ENCODE results near the gene NCL. TPM values are rescaled to one million over a fixed set of nuclear protein-coding genes. Genes with fewer than 3 reads are reported as not detected.

The NCL gene
- total RNA-seq, 1 donor from 2014 or later: 346 TPM

DNA sequence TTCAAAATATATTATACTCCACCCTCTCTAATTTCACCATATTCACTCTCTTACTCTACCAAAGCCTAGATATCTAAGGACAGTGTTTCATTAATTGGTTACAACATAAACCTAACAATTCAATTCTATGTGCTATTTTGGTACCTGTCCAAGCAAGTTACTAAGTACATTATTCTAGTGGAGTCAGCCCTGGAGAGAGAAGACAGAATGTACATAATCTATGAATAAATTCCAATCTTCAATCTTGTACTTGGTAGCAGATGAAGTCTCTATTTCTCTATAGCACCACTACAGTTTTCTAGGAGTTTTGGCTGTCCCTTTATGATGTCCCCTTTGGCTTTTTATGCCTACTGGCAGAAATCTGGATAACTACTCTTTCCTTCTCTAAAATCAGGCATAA, 38.3 kb upstream of the NCL start:
- Mint-ChIP-seq H3K4me1 (ENCODE audit: unreplicated experiment) (peaks cover 2% of the 10 kb centered on the region), H3K9me3 (ENCODE audit: unreplicated experiment) (no peaks in the 10 kb centered on the region), H3K4me3 (ENCODE audit: unreplicated experiment) (no peak overlapping the region), H3K27me3 (ENCODE audit: unreplicated experiment) (no peaks in the 10 kb centered on the region), H3K27ac (ENCODE audit: unreplicated experiment) (no peak overlapping the region), H3K36me3 (ENCODE audit: low read depth, unreplicated experiment) (no peaks in the 10 kb centered on the region)
- DNase-seq (ENCODE audit: low spot score): no peak
- TF ChIP-seq, protein P1, sequence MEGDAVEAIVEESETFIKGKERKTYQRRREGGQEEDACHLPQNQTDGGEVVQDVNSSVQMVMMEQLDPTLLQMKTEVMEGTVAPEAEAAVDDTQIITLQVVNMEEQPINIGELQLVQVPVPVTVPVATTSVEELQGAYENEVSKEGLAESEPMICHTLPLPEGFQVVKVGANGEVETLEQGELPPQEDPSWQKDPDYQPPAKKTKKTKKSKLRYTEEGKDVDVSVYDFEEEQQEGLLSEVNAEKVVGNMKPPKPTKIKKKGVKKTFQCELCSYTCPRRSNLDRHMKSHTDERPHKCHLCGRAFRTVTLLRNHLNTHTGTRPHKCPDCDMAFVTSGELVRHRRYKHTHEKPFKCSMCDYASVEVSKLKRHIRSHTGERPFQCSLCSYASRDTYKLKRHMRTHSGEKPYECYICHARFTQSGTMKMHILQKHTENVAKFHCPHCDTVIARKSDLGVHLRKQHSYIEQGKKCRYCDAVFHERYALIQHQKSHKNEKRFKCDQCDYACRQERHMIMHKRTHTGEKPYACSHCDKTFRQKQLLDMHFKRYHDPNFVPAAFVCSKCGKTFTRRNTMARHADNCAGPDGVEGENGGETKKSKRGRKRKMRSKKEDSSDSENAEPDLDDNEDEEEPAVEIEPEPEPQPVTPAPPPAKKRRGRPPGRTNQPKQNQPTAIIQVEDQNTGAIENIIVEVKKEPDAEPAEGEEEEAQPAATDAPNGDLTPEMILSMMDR (IDR thresholded peaks at IDR 0.05; ENCODE audit: unreplicated experiment): no peak

DNA sequence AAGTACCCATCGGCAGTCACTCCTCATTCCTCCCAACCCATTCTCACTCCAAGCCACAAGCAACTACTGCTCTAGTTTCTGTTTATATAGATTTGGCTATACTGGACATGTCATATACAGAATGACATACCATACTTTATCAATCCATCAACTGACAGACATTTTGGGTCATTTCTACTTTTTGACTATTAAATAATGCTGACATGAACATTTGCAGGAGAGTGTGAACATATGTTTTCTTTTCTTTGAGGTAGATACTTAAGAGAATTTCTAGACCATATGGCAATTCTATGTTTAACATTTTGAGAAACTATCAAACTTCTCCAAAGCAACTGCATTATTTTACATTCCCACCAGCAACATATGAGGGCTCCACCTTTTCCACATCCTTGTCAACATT, 33.4 kb upstream of the NCL start:
- Mint-ChIP-seq H3K4me3 (ENCODE audit: unreplicated experiment) (no peak overlapping the region), H3K4me1 (ENCODE audit: unreplicated experiment) (no peaks in the 10 kb centered on the region)

DNA sequence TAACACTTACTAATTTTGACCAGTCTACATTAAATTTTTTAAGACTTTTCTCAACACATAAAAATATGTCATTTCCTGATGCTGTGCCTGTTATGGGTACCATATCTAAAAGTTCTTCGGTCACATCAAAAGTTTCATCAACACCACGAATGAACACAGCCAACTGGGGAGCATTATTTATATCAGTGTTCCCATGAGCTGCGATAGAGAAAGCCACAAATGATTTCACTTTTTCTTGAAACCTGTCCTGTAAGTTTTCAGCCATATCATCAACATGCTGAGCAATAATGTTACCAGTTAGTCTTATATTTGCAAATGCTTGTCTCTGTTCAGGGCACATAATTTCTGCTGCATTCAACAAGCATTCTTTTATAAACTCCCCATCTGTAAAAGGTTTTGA, 30.4 kb upstream of the NCL start:
- Mint-ChIP-seq H3K27ac (ENCODE audit: unreplicated experiment) (no peak overlapping the region), H3K27me3 (ENCODE audit: unreplicated experiment) (no peaks in the 10 kb centered on the region), H3K4me1 (ENCODE audit: unreplicated experiment) (no peaks in the 10 kb centered on the region), H3K9me3 (ENCODE audit: unreplicated experiment) (no peaks in the 10 kb centered on the region), H3K4me3 (ENCODE audit: unreplicated experiment) (no peak overlapping the region), H3K36me3 (ENCODE audit: low read depth, unreplicated experiment) (no peaks in the 10 kb centered on the region)
- DNase-seq (ENCODE audit: low spot score): no peak
- TF ChIP-seq, protein P1 (IDR thresholded peaks at IDR 0.05; ENCODE audit: unreplicated experiment): no peak

More for the DNA sequence above, 33.4 kb upstream of the NCL start:
- Mint-ChIP-seq H3K27ac (ENCODE audit: unreplicated experiment) (no peak overlapping the region), H3K36me3 (ENCODE audit: low read depth, unreplicated experiment) (no peaks in the 10 kb centered on the region), H3K27me3 (ENCODE audit: unreplicated experiment) (no peaks in the 10 kb centered on the region), H3K9me3 (ENCODE audit: unreplicated experiment) (no peaks in the 10 kb centered on the region)
- TF ChIP-seq, protein P1 (IDR thresholded peaks at IDR 0.05; ENCODE audit: unreplicated experiment): no peak
- no peak for DNase-seq (ENCODE audit: low spot score)

DNA sequence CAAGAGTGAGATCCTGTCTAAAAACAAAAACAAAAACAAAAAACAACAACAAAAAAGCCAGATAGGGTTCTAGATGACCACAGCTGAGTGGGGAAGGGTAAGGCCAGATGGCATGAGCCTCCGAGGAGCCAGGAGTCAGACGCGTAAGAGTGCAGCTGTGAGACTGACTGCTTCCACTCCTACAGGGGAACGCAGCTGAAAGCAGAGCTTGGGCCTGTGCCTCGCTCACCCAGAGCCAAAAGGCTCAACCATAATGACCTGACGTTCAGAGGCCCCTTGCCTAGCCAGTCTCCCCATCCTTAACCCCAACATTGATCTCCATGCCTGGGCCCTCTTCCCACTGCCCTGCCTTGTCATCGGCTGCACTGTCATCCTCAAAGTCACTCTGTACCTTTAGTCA, 26.5 kb upstream of the NCL start:
- Mint-ChIP-seq H3K36me3 (ENCODE audit: low read depth, unreplicated experiment) (peaks cover 8% of the 10 kb centered on the region), H3K9me3 (ENCODE audit: unreplicated experiment) (peaks cover 4% of the 10 kb centered on the region), H3K4me3 (ENCODE audit: unreplicated experiment) (no peak overlapping the region), H3K4me1 (ENCODE audit: unreplicated experiment) (no peaks in the 10 kb centered on the region), H3K27me3 (ENCODE audit: unreplicated experiment) (peaks cover 5% of the 10 kb centered on the region), H3K27ac (ENCODE audit: unreplicated experiment) (no peak overlapping the region)
- DNase-seq (ENCODE audit: low spot score): no peak
- TF ChIP-seq, protein P1 (IDR thresholded peaks at IDR 0.05; ENCODE audit: unreplicated experiment): no peak

DNA sequence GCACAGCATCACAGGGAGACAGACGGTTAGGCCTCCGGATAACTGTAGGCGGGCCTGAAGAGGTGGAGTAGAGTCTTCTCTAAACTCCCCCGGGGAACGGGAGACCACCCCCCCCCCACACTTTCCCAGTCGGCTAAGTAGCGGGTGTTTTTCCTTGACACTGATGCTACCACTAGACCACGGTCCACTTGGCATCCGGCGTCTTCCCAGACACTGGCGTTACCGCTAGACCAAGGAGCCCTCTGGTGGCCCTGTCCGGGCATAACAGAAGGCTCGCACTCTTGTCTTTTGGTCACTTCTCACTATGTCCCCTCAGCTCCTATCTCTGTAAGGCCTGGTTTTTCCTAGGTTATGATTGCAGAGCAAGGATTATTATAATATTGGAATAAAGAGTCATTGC, 25.7 kb upstream of the NCL start:
- Mint-ChIP-seq H3K9me3 (ENCODE audit: unreplicated experiment) (peaks cover 4% of the 10 kb centered on the region), H3K27ac (ENCODE audit: unreplicated experiment) (no peak overlapping the region), H3K4me3 (ENCODE audit: unreplicated experiment) (no peak overlapping the region), H3K4me1 (ENCODE audit: unreplicated experiment) (no peaks in the 10 kb centered on the region), H3K27me3 (ENCODE audit: unreplicated experiment) (peaks cover 5% of the 10 kb centered on the region), H3K36me3 (ENCODE audit: low read depth, unreplicated experiment) (peaks cover 8% of the 10 kb centered on the region)
- TF ChIP-seq, protein P1 (IDR thresholded peaks at IDR 0.05; ENCODE audit: unreplicated experiment): no peak
- no peak for DNase-seq (ENCODE audit: low spot score)
